Activated naive CD8-positive, alpha-beta T cell treated with anti-CD3 and anti-CD28 coated beads, Interleukin-2, amount 10 ng/mL, durations not matched to agents 7 days and 5 days (primary cell): ENCODE measurements around the gene INPP5J. TPM values are rescaled to one million over a fixed set of nuclear protein-coding genes. Genes with fewer than 3 reads are reported as not detected.
A peak's percentile ranks its signal among the peaks of the same experiment; 100 is the strongest.
"Not testable (repeated sequence)": the region's sequence is repeated elsewhere in the genome, so short reads cannot be mapped to it uniquely, and the experiment has no call there.

Experiments used
- ATAC-seq: fragments of 150-1000 bp; cut with Tn5 transposase; one replicate; pipeline ENCODE4 v1.10.0; 2021; ENCODE audit warnings: low read depth, moderate library complexity
- POLR2A ChIA-PET: fragments of 350-600 bp; sonication (Branson Sonifier 250); formaldehyde crosslinking; loops from one replicate; lab custom pipeline; 2021; ENCODE audit warnings: antibody characterized with exemption; lab: Charles Lee
- DNase-seq: peaks from one replicate; pipeline ENCODE4 v3.0.0; 2021
- H3K27ac Mint-ChIP-seq: one replicate; pipeline ENCODE4 v1.8.0; 2022; ENCODE audit warnings: mild to moderate bottlenecking, mixed read lengths
- H3K27me3 Mint-ChIP-seq: one replicate; pipeline ENCODE4 v1.8.0; 2022; ENCODE audit warnings: mild to moderate bottlenecking, moderate library complexity, mixed read lengths
- H3K36me3 Mint-ChIP-seq: one replicate; pipeline ENCODE4 v1.8.0; 2021; ENCODE audit warnings: mild to moderate bottlenecking, mixed read lengths
- H3K4me1 Mint-ChIP-seq: one replicate; pipeline ENCODE4 v1.8.0; 2021; ENCODE audit warnings: mixed read lengths
- H3K4me3 Mint-ChIP-seq: one replicate; pipeline ENCODE4 v1.8.0; 2022; ENCODE audit warnings: mild to moderate bottlenecking, moderate library complexity, mixed read lengths
- H3K9me3 Mint-ChIP-seq: one replicate; pipeline ENCODE4 v1.8.0; 2021; ENCODE audit warnings: mixed read lengths
- total RNA-seq, 2 experiments: library from RNA; stranded (reverse); gene quantifications; one replicate each; pipeline ENCODE4 v1.2.3, GENCODE V29; 2021

INPP5J gene
- total RNA-seq, 2 experiments from 2014 or later = 0.31 to 0.39 TPM

- POLR2A ChIA-PET = interaction anchor here (0.6 to 1.0 kb wide), 4 partner anchors 27 to 105 kb away, joined by 3 to 5 read pairs (median 4); partner anchors contain the start of genes LIMK2 and SMTN
- Mint-ChIP-seq H3K36me3 (no peaks in the 10 kb centered on the region), H3K4me3 (peak overlapping the region; percentile 96), H3K9me3 (no peaks in the 10 kb centered on the region), H3K4me1 (peaks cover 8% of the 10 kb centered on the region), H3K27ac (peak overlapping the region; percentile 63), H3K27me3 (peaks cover 3% of the 10 kb centered on the region)
- DNase-seq (no peak), ATAC-seq (peak; percentile 28)
These were observed 14.9 kb upstream of the INPP5J start for GRCh38 chr22:31107894-31108218.

GRCh38 chr22:31112547-31113091 lies 10.1 kb upstream of the INPP5J start:
- H3K4me3 Mint-ChIP-seq, ATAC-seq, DNase-seq, H3K27me3 Mint-ChIP-seq, POLR2A ChIA-PET, H3K27ac Mint-ChIP-seq, H3K4me1 Mint-ChIP-seq, H3K9me3 Mint-ChIP-seq, H3K36me3 Mint-ChIP-seq: not testable (repeated sequence)

GRCh38 chr22:31118046-31118820 lies 4.5 kb upstream of the INPP5J start:
- POLR2A ChIA-PET = no interaction called here
- Mint-ChIP-seq H3K27ac (no peak overlapping the region), H3K27me3 (no peaks in the 10 kb centered on the region), H3K4me1 (no peaks in the 10 kb centered on the region), H3K36me3 (no peaks in the 10 kb centered on the region), H3K9me3 (no peaks in the 10 kb centered on the region), H3K4me3 (no peak overlapping the region)
- DNase-seq (no peak), ATAC-seq (no peak)

- POLR2A ChIA-PET = no interaction called here
These were observed 3.6 kb upstream of the INPP5J start for GRCh38 chr22:31119026-31119717.

GRCh38 chr22:31120230-31120629 lies 2.5 kb upstream of the INPP5J start:
- no peaks in the 10 kb centered on the region for H3K4me1 Mint-ChIP-seq
- no peaks in the 10 kb centered on the region for H3K36me3 Mint-ChIP-seq
- H3K4me3 Mint-ChIP-seq = no peak overlapping the region
- ATAC-seq (no peak), DNase-seq (no peak)
- no peak overlapping the region for H3K27ac Mint-ChIP-seq
- no peaks in the 10 kb centered on the region for H3K9me3 Mint-ChIP-seq
- H3K27me3 Mint-ChIP-seq = no peaks in the 10 kb centered on the region
- POLR2A ChIA-PET = no interaction called here

More at GRCh38 chr22:31119026-31119717, 3.6 kb upstream of the INPP5J start:
- H3K4me1 Mint-ChIP-seq = no peaks in the 10 kb centered on the region
- no peaks in the 10 kb centered on the region for H3K36me3 Mint-ChIP-seq
- no peak for DNase-seq
- no peak overlapping the region for H3K4me3 Mint-ChIP-seq
- no peak overlapping the region for H3K27ac Mint-ChIP-seq
- no peaks in the 10 kb centered on the region for H3K27me3 Mint-ChIP-seq
- no peak for ATAC-seq
- H3K9me3 Mint-ChIP-seq = no peaks in the 10 kb centered on the region

GRCh38 chr22:31120642-31121041 lies 2.1 kb upstream of the INPP5J start:
- ATAC-seq = no peak
- H3K4me3 Mint-ChIP-seq = no peak overlapping the region
- H3K36me3 Mint-ChIP-seq = no peaks in the 10 kb centered on the region
- no peaks in the 10 kb centered on the region for H3K4me1 Mint-ChIP-seq
- no peak for DNase-seq
- no peaks in the 10 kb centered on the region for H3K27me3 Mint-ChIP-seq
- POLR2A ChIA-PET = no interaction called here
- no peaks in the 10 kb centered on the region for H3K9me3 Mint-ChIP-seq
- H3K27ac Mint-ChIP-seq = no peak overlapping the region

GRCh38 chr22:31121403-31121802 lies 1.4 kb upstream of the INPP5J start:
- no peak for ATAC-seq
- no peaks in the 10 kb centered on the region for H3K27me3 Mint-ChIP-seq

GRCh38 chr22:31122196-31122531 lies 602 bp upstream of the INPP5J start:
- ATAC-seq (no peak), DNase-seq (no peak)
- POLR2A ChIA-PET = no interaction called here
- Mint-ChIP-seq H3K4me1 (no peaks in the 10 kb centered on the region), H3K27me3 (no peaks in the 10 kb centered on the region), H3K27ac (no peak overlapping the region), H3K36me3 (no peaks in the 10 kb centered on the region), H3K9me3 (no peaks in the 10 kb centered on the region), H3K4me3 (no peak overlapping the region)

More at GRCh38 chr22:31121403-31121802, 1.4 kb upstream of the INPP5J start:
- Mint-ChIP-seq H3K36me3 (no peaks in the 10 kb centered on the region), H3K27ac (no peak overlapping the region), H3K4me1 (no peaks in the 10 kb centered on the region), H3K4me3 (no peak overlapping the region), H3K9me3 (no peaks in the 10 kb centered on the region)
- no peak for DNase-seq
- POLR2A ChIA-PET = no interaction called here

GRCh38 chr22:31123292-31123602 lies 481 bp downstream of the INPP5J start:
- Mint-ChIP-seq H3K27ac (no peak overlapping the region), H3K9me3 (no peaks in the 10 kb centered on the region), H3K27me3 (no peaks in the 10 kb centered on the region), H3K4me1 (no peaks in the 10 kb centered on the region), H3K4me3 (no peak overlapping the region), H3K36me3 (no peaks in the 10 kb centered on the region)
- DNase-seq (no peak), ATAC-seq (no peak)
- POLR2A ChIA-PET = no interaction called here

- H3K9me3 Mint-ChIP-seq = no peaks in the 10 kb centered on the region
- POLR2A ChIA-PET = no interaction called here
- no peak overlapping the region for H3K27ac Mint-ChIP-seq
- H3K36me3 Mint-ChIP-seq = no peaks in the 10 kb centered on the region
- no peaks in the 10 kb centered on the region for H3K27me3 Mint-ChIP-seq
- DNase-seq = no peak
- no peak overlapping the region for H3K4me3 Mint-ChIP-seq
- no peaks in the 10 kb centered on the region for H3K4me1 Mint-ChIP-seq
- ATAC-seq = no peak
These were observed 1.5 kb downstream of the INPP5J start for GRCh38 chr22:31124290-31124689.

GRCh38 chr22:31124811-31125465 lies 2.2 kb downstream of the INPP5J start:
- Mint-ChIP-seq H3K9me3 (no peaks in the 10 kb centered on the region), H3K27me3 (no peaks in the 10 kb centered on the region), H3K36me3 (no peaks in the 10 kb centered on the region), H3K27ac (no peak overlapping the region), H3K4me1 (no peaks in the 10 kb centered on the region), H3K4me3 (no peak overlapping the region)
- ATAC-seq (no peak), DNase-seq (no peak)
- POLR2A ChIA-PET = no interaction called here

- no peak for ATAC-seq
- Mint-ChIP-seq H3K4me3 (no peak overlapping the region), H3K4me1 (no peaks in the 10 kb centered on the region), H3K9me3 (no peaks in the 10 kb centered on the region), H3K27me3 (no peaks in the 10 kb centered on the region), H3K27ac (no peak overlapping the region), H3K36me3 (no peaks in the 10 kb centered on the region)
- DNase-seq = no peak
- POLR2A ChIA-PET = no interaction called here
These were observed 2.9 kb downstream of the INPP5J start for GRCh38 chr22:31125521-31126117.

- POLR2A ChIA-PET = no interaction called here
- Mint-ChIP-seq H3K36me3 (no peaks in the 10 kb centered on the region), H3K4me3 (no peak overlapping the region), H3K27ac (no peak overlapping the region), H3K9me3 (no peaks in the 10 kb centered on the region), H3K4me1 (no peaks in the 10 kb centered on the region), H3K27me3 (no peaks in the 10 kb centered on the region)
- DNase-seq (no peak), ATAC-seq (no peak)
These were observed 3.5 kb downstream of the INPP5J start for GRCh38 chr22:31126128-31126868.
